Activated naive CD8-positive, alpha-beta T cell treated with anti-CD3 and anti-CD28 coated beads, Interleukin-2, amount 50 U/mL, for 24 hours (primary cell): ENCODE data around the gene MYL12A.

Source experiments
- ATAC-seq: fragments of 150-1000 bp; cut with Tn5 transposase; one replicate; pipeline ENCODE4 v1.10.0; 2021
- DNase-seq: peaks from one replicate; pipeline ENCODE4 v3.0.0; 2021
- H3K27ac Mint-ChIP-seq: one replicate; pipeline ENCODE4 v1.8.0; 2021; ENCODE audit warnings: mild to moderate bottlenecking, mixed read lengths
- H3K27me3 Mint-ChIP-seq: one replicate; pipeline ENCODE4 v1.8.0; 2021; ENCODE audit warnings: mixed read lengths
- H3K36me3 Mint-ChIP-seq: one replicate; pipeline ENCODE4 v1.8.0; 2021; ENCODE audit warnings: low read depth, mixed read lengths
- H3K4me1 Mint-ChIP-seq: one replicate; pipeline ENCODE4 v1.8.0; 2021; ENCODE audit warnings: mixed read lengths
- H3K4me3 Mint-ChIP-seq: one replicate; pipeline ENCODE4 v1.8.0; 2021; ENCODE audit warnings: mild to moderate bottlenecking, moderate library complexity, mixed read lengths
- H3K9me3 Mint-ChIP-seq: one replicate; pipeline ENCODE4 v1.8.0; 2021; ENCODE audit warnings: mixed read lengths

The MYL12A gene

GRCh38 chr18:3236470-3236869, 11.1 kb upstream of the MYL12A start:
- ATAC-seq (no peak), DNase-seq (no peak)
- no peaks in the 10 kb centered on the region for H3K4me1 Mint-ChIP-seq
- H3K9me3 Mint-ChIP-seq: peaks cover 7% of the 10 kb centered on the region
- no peak overlapping the region for H3K4me3 Mint-ChIP-seq
- H3K36me3 Mint-ChIP-seq: peaks cover 12% of the 10 kb centered on the region
- H3K27me3 Mint-ChIP-seq: no peaks in the 10 kb centered on the region
- no peak overlapping the region for H3K27ac Mint-ChIP-seq

GRCh38 chr18:3238742-3239141, 8.9 kb upstream of the MYL12A start:
- DNase-seq (no peak), ATAC-seq (no peak)
- Mint-ChIP-seq H3K4me3 (no peak overlapping the region), H3K36me3 (peaks cover 31% of the 10 kb centered on the region), H3K27ac (no peak overlapping the region), H3K4me1 (no peaks in the 10 kb centered on the region), H3K9me3 (peaks cover 17% of the 10 kb centered on the region), H3K27me3 (no peaks in the 10 kb centered on the region)

DNA sequence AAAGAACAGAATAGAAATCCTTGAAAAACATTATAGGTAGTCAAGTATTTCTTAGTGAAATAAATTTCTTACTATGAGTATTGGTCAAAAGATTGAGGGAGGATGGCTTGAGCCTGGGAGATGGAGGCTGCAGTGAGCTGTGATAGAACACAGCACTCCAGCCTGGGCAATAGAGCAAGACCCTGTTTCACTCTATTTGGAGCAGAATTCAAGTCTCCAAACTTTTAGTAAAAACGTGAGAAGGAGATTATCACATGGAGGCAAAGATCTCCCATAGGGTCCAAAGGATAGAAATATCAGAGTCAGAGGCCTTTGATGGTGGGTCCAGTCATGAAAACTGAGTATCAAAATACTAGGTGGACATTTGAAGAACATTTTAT, 2.4 kb upstream of the MYL12A start:
- Mint-ChIP-seq H3K4me3 (peak overlapping the region; percentile 86), H3K4me1 (peaks cover 26% of the 10 kb centered on the region), H3K36me3 (peaks cover 45% of the 10 kb centered on the region), H3K9me3 (peaks cover 17% of the 10 kb centered on the region), H3K27ac (peak overlapping the region; percentile 97), H3K27me3 (peaks cover 2% of the 10 kb centered on the region)
- ATAC-seq: no peak
- no peak for DNase-seq

GRCh38 chr18:3245853-3246634, 1.6 kb upstream of the MYL12A start:
- ATAC-seq (peak; percentile 67), DNase-seq (peak; percentile 83)
- Mint-ChIP-seq H3K4me3 (peak overlapping the region; percentile 86), H3K27ac (peak overlapping the region; percentile 97), H3K9me3 (peaks cover 9% of the 10 kb centered on the region), H3K36me3 (peaks cover 42% of the 10 kb centered on the region), H3K4me1 (peaks cover 33% of the 10 kb centered on the region), H3K27me3 (peaks cover 2% of the 10 kb centered on the region)

DNA sequence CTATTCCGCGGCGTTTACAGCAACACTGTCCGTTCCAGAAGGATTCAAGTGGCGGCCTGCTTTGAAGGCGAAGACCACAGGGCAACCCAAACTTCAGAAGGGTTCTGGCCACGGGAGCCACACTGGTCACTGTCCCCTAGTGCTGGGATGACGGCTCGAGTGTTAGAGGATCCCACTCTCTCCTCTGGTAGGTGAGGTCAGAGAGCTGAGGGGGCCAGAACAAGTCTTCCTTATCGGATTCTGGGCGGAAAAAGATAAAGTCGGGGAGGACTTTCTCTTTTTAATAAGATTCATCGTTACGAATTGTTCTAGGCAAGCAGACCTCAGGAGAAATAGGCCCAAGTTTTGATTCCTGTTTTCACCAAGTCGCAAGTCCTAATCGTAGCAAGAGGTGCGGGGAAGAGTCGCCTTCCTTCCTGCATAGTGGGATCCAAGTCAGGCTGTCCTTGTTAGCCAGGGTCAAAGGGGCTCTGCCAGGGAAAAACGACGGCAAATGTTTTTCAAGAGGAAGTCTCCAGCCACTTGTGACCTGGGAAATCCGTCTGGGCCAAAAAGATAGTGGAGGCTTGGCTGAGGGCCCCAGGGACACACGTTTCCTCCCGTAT, 864 bp upstream of the MYL12A start:
- Mint-ChIP-seq H3K9me3 (peaks cover 7% of the 10 kb centered on the region), H3K4me3 (peak overlapping the region; percentile 86), H3K27ac (peak overlapping the region; percentile 97), H3K36me3 (peaks cover 39% of the 10 kb centered on the region), H3K27me3 (peaks cover 2% of the 10 kb centered on the region), H3K4me1 (peaks cover 39% of the 10 kb centered on the region)
- ATAC-seq (no peak), DNase-seq (peak; percentile 16)

DNA sequence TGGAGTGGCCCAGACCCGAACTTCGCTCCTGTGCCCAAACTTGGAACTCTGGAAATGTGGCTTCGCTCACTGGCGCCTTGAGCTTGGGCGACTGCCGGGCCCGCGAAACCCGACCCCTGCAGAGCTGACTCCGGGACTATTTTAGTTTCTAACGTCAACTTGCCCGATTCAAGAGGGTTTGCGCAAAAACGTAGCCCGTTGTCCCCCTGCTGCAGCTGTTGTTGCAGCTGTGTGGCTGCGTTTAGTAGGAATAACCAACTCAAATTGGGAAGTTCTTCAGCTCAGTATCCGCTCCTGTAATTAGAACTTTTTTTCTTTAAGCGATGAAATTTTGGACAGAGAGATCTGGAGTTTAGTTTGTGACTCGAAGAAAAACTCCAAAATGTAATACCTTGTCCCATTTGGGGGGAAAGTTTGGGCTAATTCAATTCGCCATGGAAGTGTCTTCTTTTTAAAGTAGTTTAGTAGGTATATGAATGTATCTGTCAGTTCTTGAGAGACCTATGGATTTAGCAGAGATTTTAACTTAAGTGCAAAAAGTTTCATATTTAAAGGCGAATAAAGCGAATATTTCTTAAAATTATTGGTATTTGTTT, 559 bp downstream of the MYL12A start:
- peak overlapping the region; percentile 97 for H3K27ac Mint-ChIP-seq
- H3K36me3 Mint-ChIP-seq: peaks cover 37% of the 10 kb centered on the region
- peaks cover 2% of the 10 kb centered on the region for H3K27me3 Mint-ChIP-seq
- ATAC-seq (no peak), DNase-seq (no peak)
- no peaks in the 10 kb centered on the region for H3K9me3 Mint-ChIP-seq
- H3K4me3 Mint-ChIP-seq: peak overlapping the region; percentile 86
- peaks cover 53% of the 10 kb centered on the region for H3K4me1 Mint-ChIP-seq

GRCh38 chr18:3248658-3249359, 1.2 kb downstream of the MYL12A start:
- Mint-ChIP-seq H3K36me3 (peaks cover 39% of the 10 kb centered on the region), H3K27me3 (peaks cover 2% of the 10 kb centered on the region), H3K4me1 (peaks cover 60% of the 10 kb centered on the region), H3K9me3 (no peaks in the 10 kb centered on the region), H3K4me3 (peak overlapping the region; percentile 86), H3K27ac (peak overlapping the region; percentile 97)
- ATAC-seq (no peak), DNase-seq (no peak)

DNA sequence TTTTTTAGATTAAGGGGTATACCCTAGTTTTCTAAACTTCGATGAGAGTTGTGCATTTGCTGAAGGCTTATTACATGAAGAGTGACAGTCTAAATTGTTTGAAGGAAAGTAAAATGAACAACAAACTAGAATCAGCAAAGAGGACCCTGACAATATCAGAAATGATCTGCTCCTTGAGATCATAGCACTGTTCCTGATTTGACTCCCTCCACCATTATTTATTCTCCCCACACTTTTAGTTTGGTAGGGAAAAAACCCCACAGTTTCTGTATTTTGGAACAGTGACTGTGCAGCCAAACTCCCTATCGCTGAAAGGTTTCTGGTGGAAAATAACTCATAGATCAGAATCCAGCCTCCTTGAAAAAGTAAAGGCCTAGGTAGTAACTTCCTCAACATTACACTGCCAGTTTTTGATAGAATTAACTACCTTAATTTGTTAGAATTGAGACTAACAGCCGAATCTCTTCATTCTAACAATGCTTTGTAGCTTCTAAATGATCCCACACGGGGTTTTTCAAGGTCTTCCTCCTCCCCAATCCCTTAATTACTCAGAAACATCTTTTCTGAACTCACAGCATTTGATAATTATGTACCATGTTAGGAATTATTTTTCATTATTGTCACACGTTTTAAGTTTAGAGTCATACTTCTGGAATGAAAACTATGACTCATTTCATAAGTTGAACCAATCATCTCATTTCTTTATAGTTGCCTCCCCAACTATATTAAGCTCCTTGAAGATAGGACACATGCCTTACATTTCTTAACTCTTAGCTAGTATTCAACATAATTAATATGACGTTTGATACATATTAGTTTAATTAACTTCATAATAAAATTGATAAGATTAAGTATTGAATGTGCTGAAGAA, 2.9 kb downstream of the MYL12A start:
- peaks cover 2% of the 10 kb centered on the region for H3K27me3 Mint-ChIP-seq
- DNase-seq: no peak
- H3K4me3 Mint-ChIP-seq: peak overlapping the region; percentile 86
- no peak for ATAC-seq
- H3K9me3 Mint-ChIP-seq: no peaks in the 10 kb centered on the region
- H3K4me1 Mint-ChIP-seq: peaks cover 68% of the 10 kb centered on the region
- H3K27ac Mint-ChIP-seq: peak overlapping the region; percentile 91
- H3K36me3 Mint-ChIP-seq: peaks cover 54% of the 10 kb centered on the region

DNA sequence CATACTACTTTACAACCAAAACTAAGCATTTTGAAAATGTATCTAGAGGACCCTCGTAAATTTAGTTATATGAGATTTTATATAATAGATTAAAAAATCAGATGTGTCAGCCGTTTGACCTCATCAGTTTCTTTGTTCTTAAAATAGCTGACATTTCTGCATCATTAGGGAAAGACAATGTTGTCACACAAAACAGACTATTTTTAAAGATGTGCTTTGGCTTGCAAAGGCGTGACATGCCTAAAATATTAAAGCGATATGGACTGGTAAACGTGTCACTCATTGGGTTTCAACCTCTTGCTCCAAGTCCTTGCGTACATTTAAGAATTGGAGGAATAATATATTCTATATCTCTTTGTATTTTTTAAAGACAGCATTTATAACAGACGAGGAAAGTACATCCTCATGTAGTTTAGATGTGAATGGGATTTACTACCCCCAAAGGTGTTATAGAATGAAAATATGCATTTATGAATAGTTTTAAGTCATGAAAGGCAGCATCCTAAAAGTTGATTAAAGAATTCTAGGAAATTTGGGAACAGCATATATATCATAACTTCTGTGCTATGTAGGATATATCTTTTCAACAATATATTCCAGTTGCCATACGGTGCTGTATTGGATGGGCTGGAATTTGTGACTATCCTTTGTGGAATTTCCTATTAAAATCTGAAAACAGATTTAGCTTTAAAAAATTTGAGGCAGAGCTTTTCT, 3.8 kb downstream of the MYL12A start:
- peaks cover 2% of the 10 kb centered on the region for H3K27me3 Mint-ChIP-seq
- DNase-seq: no peak
- no peaks in the 10 kb centered on the region for H3K9me3 Mint-ChIP-seq
- H3K27ac Mint-ChIP-seq: peak overlapping the region; percentile 77
- no peak for ATAC-seq
- peak overlapping the region; percentile 43 for H3K4me3 Mint-ChIP-seq
- H3K36me3 Mint-ChIP-seq: peaks cover 64% of the 10 kb centered on the region
- H3K4me1 Mint-ChIP-seq: peaks cover 71% of the 10 kb centered on the region

DNA sequence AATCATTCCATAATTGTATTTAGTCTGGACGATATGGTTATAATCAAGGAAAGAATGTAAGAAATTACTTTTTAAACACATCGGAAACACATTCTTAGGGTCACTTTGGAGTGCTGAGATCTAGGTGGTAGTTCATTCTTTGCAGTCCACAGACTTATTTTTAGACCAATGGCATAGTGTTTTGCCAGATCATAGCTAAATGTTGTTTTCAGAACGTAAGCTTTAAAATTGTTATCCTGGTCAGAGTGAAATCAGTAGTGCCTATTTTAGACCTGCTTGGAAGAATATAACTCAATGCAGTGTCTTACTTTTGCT, 4.3 kb downstream of the MYL12A start:
- peaks cover 76% of the 10 kb centered on the region for H3K4me1 Mint-ChIP-seq
- DNase-seq: no peak
- H3K27me3 Mint-ChIP-seq: peaks cover 2% of the 10 kb centered on the region
- H3K4me3 Mint-ChIP-seq: peak overlapping the region; percentile 43
- peaks cover 69% of the 10 kb centered on the region for H3K36me3 Mint-ChIP-seq
- H3K9me3 Mint-ChIP-seq: no peaks in the 10 kb centered on the region
- peak overlapping the region; percentile 77 for H3K27ac Mint-ChIP-seq
- ATAC-seq: no peak

GRCh38 chr18:3252843-3253242, 5.2 kb downstream of the MYL12A start:
- ATAC-seq (no peak), DNase-seq (no peak)
- peak overlapping the region; percentile 68 for H3K27ac Mint-ChIP-seq
- peak overlapping the region; percentile 44 for H3K4me3 Mint-ChIP-seq
- H3K36me3 Mint-ChIP-seq: peaks cover 77% of the 10 kb centered on the region
- no peaks in the 10 kb centered on the region for H3K27me3 Mint-ChIP-seq
- no peaks in the 10 kb centered on the region for H3K9me3 Mint-ChIP-seq
- peaks cover 83% of the 10 kb centered on the region for H3K4me1 Mint-ChIP-seq

DNA sequence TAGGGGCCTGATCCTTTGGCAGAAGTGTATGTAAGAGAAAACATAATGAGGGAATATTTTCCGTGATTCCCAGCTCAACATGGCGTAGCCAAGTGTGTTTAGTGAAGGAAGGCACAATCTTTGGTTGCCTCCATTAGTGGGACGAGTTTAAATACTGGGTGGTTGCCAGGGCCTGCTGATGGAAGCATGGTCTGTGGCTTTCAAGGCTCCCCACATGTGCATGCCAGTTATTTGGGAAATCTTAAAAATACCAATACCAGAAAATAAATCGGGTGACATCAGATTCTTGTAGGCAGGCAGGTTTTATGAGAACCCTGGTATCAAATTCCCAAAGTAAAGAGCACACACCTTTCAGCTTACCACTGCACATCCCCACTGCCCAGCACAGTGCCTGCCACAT, 7.1 kb downstream of the MYL12A start:
- Mint-ChIP-seq H3K4me3 (no peak overlapping the region), H3K27ac (peak overlapping the region; percentile 49), H3K4me1 (peaks cover 90% of the 10 kb centered on the region), H3K36me3 (peaks cover 68% of the 10 kb centered on the region), H3K9me3 (no peaks in the 10 kb centered on the region), H3K27me3 (no peaks in the 10 kb centered on the region)
- ATAC-seq: no peak
- no peak for DNase-seq

- H3K36me3 Mint-ChIP-seq: peaks cover 62% of the 10 kb centered on the region
- no peak for DNase-seq
- H3K9me3 Mint-ChIP-seq: no peaks in the 10 kb centered on the region
- H3K4me3 Mint-ChIP-seq: no peak overlapping the region
- H3K27me3 Mint-ChIP-seq: no peaks in the 10 kb centered on the region
- peak overlapping the region; percentile 69 for H3K27ac Mint-ChIP-seq
- no peak for ATAC-seq
- H3K4me1 Mint-ChIP-seq: peaks cover 90% of the 10 kb centered on the region
These were observed 8.1 kb downstream of the MYL12A start for GRCh38 chr18:3255611-3256165.
